RWPE2 (cell line): ENCODE data around the gene HAND1.

Experiments
- ATAC-seq: fragments of 200-7000 bp; cut with Tn5 transposase; 3 replicates; pipeline ENCODE4 v1.9.1; 2021; ENCODE audit warnings: low read depth
- DNase-seq: peaks from one replicate; pipeline ENCODE4 v3.0.0-alpha.2; 2020; ENCODE audit warnings: low spot score
- H3K27ac ChIP-seq: fragments of 450-650 bp; 2 replicates; pipeline ENCODE4 v1.5.1; 2017; ENCODE audit warnings: mild to moderate bottlenecking; ENCODE audit not compliant: poor library complexity, severe bottlenecking
- H3K27me3 ChIP-seq: fragments of 250-450 bp; sonication (Bioruptor Pico); 2 replicates; pipeline ENCODE4 v1.5.1; 2021; ENCODE audit warnings: mild to moderate bottlenecking, moderate library complexity; ENCODE audit not compliant: insufficient read depth, poor library complexity, severe bottlenecking
- H3K36me3 ChIP-seq: fragments of 250-450 bp; sonication (Bioruptor Pico); 2 replicates; pipeline ENCODE4 v1.5.1; 2020; ENCODE audit warnings: low read depth, mild to moderate bottlenecking, moderate library complexity
- H3K4me1 ChIP-seq: fragments of 250-450 bp; sonication (Bioruptor Pico); 2 replicates; pipeline ENCODE4 v1.5.1; 2021; ENCODE audit warnings: mild to moderate bottlenecking, moderate library complexity; ENCODE audit not compliant: insufficient read depth, poor library complexity, severe bottlenecking
- H3K4me3 ChIP-seq: fragments of 250-450 bp; sonication (Bioruptor Pico); 2 replicates; pipeline ENCODE4 v1.5.1; 2021; ENCODE audit warnings: mild to moderate bottlenecking, moderate library complexity; ENCODE audit not compliant: severe bottlenecking
- H3K9me3 ChIP-seq: fragments of 250-450 bp; sonication (Bioruptor Pico); 2 replicates; pipeline ENCODE4 v1.5.1; 2021; ENCODE audit warnings: mild to moderate bottlenecking, moderate library complexity; ENCODE audit not compliant: severe bottlenecking
- TF ChIP-seq, protein P1 (sequence below): fragments of 450-650 bp; IDR thresholded peaks from one replicate; pipeline ENCODE4 v1.5.1; 2017; ENCODE audit warnings: mild to moderate bottlenecking, moderate library complexity; ENCODE audit not compliant: poor library complexity, severe bottlenecking

The HAND1 gene

DNA sequence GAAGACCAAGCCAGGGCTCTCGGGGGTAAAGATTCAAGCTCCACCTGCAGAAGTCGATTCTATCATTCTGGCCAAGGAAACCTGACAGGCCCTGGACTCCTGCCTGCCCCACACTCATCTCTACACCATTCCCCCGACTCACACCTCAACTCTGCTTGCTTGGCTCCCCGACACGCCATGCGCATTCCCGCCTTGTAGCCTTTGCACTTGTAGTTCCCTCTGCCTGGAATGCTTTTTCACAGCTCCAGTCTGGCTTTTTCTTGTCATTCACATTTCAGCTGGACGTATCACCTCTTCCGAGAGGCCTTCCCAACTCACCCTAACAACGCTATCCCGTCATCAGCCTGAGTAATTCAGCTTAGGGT lies 28.7 kb upstream of the HAND1 start:
- TF ChIP-seq, protein P1, sequence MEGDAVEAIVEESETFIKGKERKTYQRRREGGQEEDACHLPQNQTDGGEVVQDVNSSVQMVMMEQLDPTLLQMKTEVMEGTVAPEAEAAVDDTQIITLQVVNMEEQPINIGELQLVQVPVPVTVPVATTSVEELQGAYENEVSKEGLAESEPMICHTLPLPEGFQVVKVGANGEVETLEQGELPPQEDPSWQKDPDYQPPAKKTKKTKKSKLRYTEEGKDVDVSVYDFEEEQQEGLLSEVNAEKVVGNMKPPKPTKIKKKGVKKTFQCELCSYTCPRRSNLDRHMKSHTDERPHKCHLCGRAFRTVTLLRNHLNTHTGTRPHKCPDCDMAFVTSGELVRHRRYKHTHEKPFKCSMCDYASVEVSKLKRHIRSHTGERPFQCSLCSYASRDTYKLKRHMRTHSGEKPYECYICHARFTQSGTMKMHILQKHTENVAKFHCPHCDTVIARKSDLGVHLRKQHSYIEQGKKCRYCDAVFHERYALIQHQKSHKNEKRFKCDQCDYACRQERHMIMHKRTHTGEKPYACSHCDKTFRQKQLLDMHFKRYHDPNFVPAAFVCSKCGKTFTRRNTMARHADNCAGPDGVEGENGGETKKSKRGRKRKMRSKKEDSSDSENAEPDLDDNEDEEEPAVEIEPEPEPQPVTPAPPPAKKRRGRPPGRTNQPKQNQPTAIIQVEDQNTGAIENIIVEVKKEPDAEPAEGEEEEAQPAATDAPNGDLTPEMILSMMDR, result no peak
- ATAC-seq (no peak), DNase-seq (no peak)
- Histone ChIP-seq H3K27me3 (no peaks in the 10 kb centered on the region), H3K27ac (no peak overlapping the region), H3K9me3 (no peaks in the 10 kb centered on the region), H3K4me3 (no peak overlapping the region), H3K36me3 (no peaks in the 10 kb centered on the region), H3K4me1 (no peaks in the 10 kb centered on the region)

DNA sequence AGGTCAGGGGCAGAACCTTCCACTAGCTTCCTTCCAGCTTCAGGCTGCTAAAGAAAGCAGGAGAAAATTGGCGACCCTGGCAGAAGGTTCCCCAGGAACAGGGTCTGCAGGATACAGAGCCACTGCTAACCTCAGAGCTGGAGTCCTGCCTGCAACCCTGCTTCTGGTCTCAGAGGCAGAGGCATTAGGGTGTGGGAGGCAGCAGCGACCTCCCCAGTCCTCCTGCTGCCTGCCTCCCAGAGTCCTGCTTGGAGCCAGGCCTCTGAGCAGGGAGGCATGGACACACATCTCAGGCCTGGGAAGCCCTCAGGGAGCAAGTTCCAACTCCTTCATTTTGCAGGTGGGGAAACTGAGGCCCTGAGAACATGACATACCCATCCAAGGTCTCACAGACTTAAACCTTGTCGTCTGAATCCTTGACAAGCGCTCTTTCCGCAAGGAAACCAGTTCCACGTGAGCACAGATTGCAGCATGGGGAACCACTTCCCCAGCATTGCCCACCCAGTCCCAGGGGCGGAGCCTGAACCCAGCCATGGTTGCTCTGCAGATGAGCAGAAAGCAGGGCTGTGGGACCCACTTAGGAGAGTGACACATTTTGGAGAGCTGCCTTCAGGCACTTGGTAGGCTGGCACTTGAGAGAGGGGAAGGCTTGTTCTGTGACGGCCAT lies 28.2 kb upstream of the HAND1 start:
- no peaks in the 10 kb centered on the region for H3K9me3 ChIP-seq
- TF ChIP-seq, protein P1, result no peak
- ATAC-seq, result no peak
- no peak for DNase-seq
- no peaks in the 10 kb centered on the region for H3K27me3 ChIP-seq
- H3K4me1 ChIP-seq, result no peaks in the 10 kb centered on the region
- no peaks in the 10 kb centered on the region for H3K36me3 ChIP-seq
- H3K4me3 ChIP-seq, result no peak overlapping the region
- no peak overlapping the region for H3K27ac ChIP-seq

DNA sequence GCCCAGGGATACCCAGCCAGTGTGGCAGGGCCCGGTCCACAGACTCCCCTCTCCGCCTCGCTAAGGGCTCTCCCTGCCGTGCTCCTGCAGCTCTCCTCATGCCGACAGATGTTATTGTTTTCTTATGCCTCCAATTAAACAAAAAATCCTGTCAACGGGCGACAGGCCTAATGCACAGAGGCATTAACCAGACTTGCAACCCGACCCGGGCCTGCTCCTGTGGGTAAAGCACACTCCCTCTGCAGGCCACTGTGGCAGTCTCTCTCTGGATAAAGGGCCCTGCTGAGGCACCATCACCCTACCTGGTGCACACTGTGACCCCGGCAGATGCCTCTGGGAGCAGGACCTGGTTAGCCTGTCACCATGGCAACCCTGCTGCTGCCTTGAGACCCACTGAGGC lies 27.5 kb upstream of the HAND1 start:
- TF ChIP-seq, protein P1, result no peak
- no peak overlapping the region for H3K4me3 ChIP-seq
- no peaks in the 10 kb centered on the region for H3K36me3 ChIP-seq
- no peak for DNase-seq
- H3K27me3 ChIP-seq, result no peaks in the 10 kb centered on the region
- no peak overlapping the region for H3K27ac ChIP-seq
- no peaks in the 10 kb centered on the region for H3K4me1 ChIP-seq
- no peaks in the 10 kb centered on the region for H3K9me3 ChIP-seq
- no peak for ATAC-seq

DNA sequence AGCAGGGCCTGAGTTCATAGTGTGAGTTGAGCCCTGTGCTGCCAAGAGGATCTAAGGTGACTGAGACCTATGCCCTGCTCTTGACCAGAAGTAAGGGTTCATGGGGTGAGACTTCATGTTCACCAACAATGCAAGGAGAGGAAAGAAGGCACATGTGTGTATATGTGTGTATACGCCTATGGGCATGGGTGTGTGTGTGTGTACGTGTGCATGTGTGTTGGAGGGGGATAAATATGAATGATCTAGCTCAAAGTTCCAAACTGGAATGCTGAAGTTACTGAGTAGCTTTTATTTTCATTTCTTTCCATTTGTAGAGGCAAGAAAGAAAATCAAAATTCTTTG lies 25.6 kb upstream of the HAND1 start:
- Histone ChIP-seq H3K4me1 (no peaks in the 10 kb centered on the region), H3K36me3 (no peaks in the 10 kb centered on the region), H3K27ac (no peak overlapping the region), H3K4me3 (no peak overlapping the region), H3K27me3 (no peaks in the 10 kb centered on the region), H3K9me3 (no peaks in the 10 kb centered on the region)
- DNase-seq, result no peak
- ATAC-seq, result no peak
- TF ChIP-seq, protein P1, result no peak

DNA sequence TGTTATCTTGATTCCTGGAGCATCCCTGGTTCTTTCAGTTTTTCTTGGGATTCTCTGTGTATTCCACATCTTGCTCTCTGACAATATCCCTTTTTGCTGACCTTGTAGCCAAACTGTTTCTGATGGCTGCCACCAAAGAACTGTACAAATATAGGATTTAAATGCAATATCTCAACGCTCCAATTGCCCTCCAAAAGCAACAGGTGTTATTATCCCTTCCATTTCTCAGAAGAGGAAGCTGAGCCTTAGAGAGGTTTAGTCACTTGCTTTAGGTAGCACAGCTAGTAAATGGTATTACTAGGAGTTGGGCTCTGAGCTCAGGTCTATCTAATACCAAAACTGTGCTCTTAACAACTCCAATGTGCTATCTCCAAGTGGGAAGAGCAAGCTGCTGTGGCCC lies 24.2 kb upstream of the HAND1 start:
- Histone ChIP-seq H3K4me3 (no peak overlapping the region), H3K4me1 (no peaks in the 10 kb centered on the region), H3K27me3 (peaks cover under 1% of the 10 kb centered on the region), H3K27ac (no peak overlapping the region), H3K36me3 (no peaks in the 10 kb centered on the region), H3K9me3 (no peaks in the 10 kb centered on the region)
- DNase-seq, result no peak
- no peak for ATAC-seq
- TF ChIP-seq, protein P1, result no peak
